H7 (cell line): ENCODE results near the gene UNK. TPM values are rescaled to one million over a fixed set of nuclear protein-coding genes. Genes with fewer than 3 reads are reported as not detected.

Experiments
- DNase-seq: peaks from one replicate; pipeline ENCODE4 v3.0.0; 2012
- H3K27me3 ChIP-seq: 2 replicates; pipeline ENCODE4 v1.6.0; 2011; ENCODE audit warnings: mild to moderate bottlenecking, low read length; ENCODE audit not compliant: control insufficient read depth, insufficient read depth
- H3K36me3 ChIP-seq: replicated peaks from 2 replicates; pipeline ENCODE4 v1.5.1; 2011; ENCODE audit warnings: low read length; ENCODE audit not compliant: control insufficient read depth, insufficient read depth
- H3K4me3 ChIP-seq: 2 replicates; pipeline ENCODE4 v1.5.1; 2011; ENCODE audit warnings: low read depth, mild to moderate bottlenecking, control low read depth, low read length, moderate library complexity; ENCODE audit not compliant: insufficient read depth
- total RNA-seq: library from RNA; depleted of rRNA; stranded (reverse); fragments of >200 nt; shearing (Covaris generic); gene quantifications from 2 replicates; pipeline ENCODE4 v1.2.3, GENCODE V29; 2014

UNK gene
- total RNA-seq, 1 experiment from 2014 or later = 17.9 TPM

GRCh38 chr17:75762513-75763268, 21.9 kb upstream of the UNK start:
- no peak overlapping the region for H3K4me3 ChIP-seq
- no peaks in the 10 kb centered on the region for H3K36me3 ChIP-seq
- no peaks in the 10 kb centered on the region for H3K27me3 ChIP-seq
- DNase-seq = peak; percentile 20

- no peak for DNase-seq
- H3K36me3 ChIP-seq = no peaks in the 10 kb centered on the region
- H3K27me3 ChIP-seq = no peaks in the 10 kb centered on the region
- H3K4me3 ChIP-seq = no peak overlapping the region
These were observed 21.4 kb upstream of the UNK start for GRCh38 chr17:75763269-75763607.

- H3K27me3 ChIP-seq = no peaks in the 10 kb centered on the region
- DNase-seq = peak; percentile 65
- peak overlapping the region; percentile 78 for H3K4me3 ChIP-seq
- H3K36me3 ChIP-seq = no peaks in the 10 kb centered on the region
These were observed 20.8 kb upstream of the UNK start for GRCh38 chr17:75763613-75764416.

GRCh38 chr17:75764417-75764710, 20.2 kb upstream of the UNK start:
- no peak for DNase-seq
- Histone ChIP-seq H3K27me3 (no peaks in the 10 kb centered on the region), H3K4me3 (peak overlapping the region; percentile 78), H3K36me3 (no peaks in the 10 kb centered on the region)

- H3K27me3 ChIP-seq = no peaks in the 10 kb centered on the region
- no peaks in the 10 kb centered on the region for H3K36me3 ChIP-seq
- peak; percentile 95 for DNase-seq
- peak within 1 kb of the TSS; percentile 78 for H3K4me3 ChIP-seq
These were observed 19.7 kb upstream of the UNK start, which contains the start of gene GALK1 for GRCh38 chr17:75764711-75765421. Gene GALK1 (minus strand): TSS chr17:75765192. CDS start chr17:75765136, 56 bp downstream.

GRCh38 chr17:75765981-75766380, 18.6 kb upstream of the UNK start:
- DNase-seq = peak; percentile 48
- Histone ChIP-seq H3K4me3 (no peak overlapping the region), H3K36me3 (no peaks in the 10 kb centered on the region), H3K27me3 (no peaks in the 10 kb centered on the region)

- Histone ChIP-seq H3K4me3 (no peak overlapping the region), H3K36me3 (no peaks in the 10 kb centered on the region), H3K27me3 (no peaks in the 10 kb centered on the region)
- no peak for DNase-seq
These were observed 16.7 kb upstream of the UNK start for GRCh38 chr17:75767881-75768280.

GRCh38 chr17:75769536-75769935, 15.1 kb upstream of the UNK start:
- H3K27me3 ChIP-seq = no peaks in the 10 kb centered on the region
- DNase-seq = no peak
- no peak overlapping the region for H3K4me3 ChIP-seq
- H3K36me3 ChIP-seq = no peaks in the 10 kb centered on the region

GRCh38 chr17:75771334-75772281, 13.0 kb upstream of the UNK start:
- no peak for DNase-seq
- Histone ChIP-seq H3K4me3 (no peak overlapping the region), H3K36me3 (no peaks in the 10 kb centered on the region), H3K27me3 (no peaks in the 10 kb centered on the region)

- H3K4me3 ChIP-seq = no peak overlapping the region
- peak; percentile 26 for DNase-seq
These were observed 11.3 kb upstream of the UNK start for GRCh38 chr17:75773121-75773807.

GRCh38 chr17:75773808-75774470, 10.7 kb upstream of the UNK start:
- Histone ChIP-seq H3K36me3 (peaks cover 4% of the 10 kb centered on the region), H3K4me3 (no peak overlapping the region), H3K27me3 (no peaks in the 10 kb centered on the region)
- DNase-seq = peak; percentile 72

More at GRCh38 chr17:75773121-75773807, 11.3 kb upstream of the UNK start:
- H3K36me3 ChIP-seq = peaks cover 3% of the 10 kb centered on the region
- H3K27me3 ChIP-seq = no peaks in the 10 kb centered on the region

GRCh38 chr17:75774471-75774990, 10.1 kb upstream of the UNK start:
- Histone ChIP-seq H3K4me3 (no peak overlapping the region), H3K27me3 (no peaks in the 10 kb centered on the region), H3K36me3 (peaks cover 4% of the 10 kb centered on the region)
- DNase-seq = no peak
